Ascending aorta (tissue), 2 donors: ENCODE results near the gene NLGN1. TPM values are rescaled to one million over a fixed set of nuclear protein-coding genes. Genes with fewer than 3 reads are reported as not detected.

ENCODE experiments used
- DNase-seq, 2 donors: peaks; one replicate each; pipeline ENCODE4 v3.0.0-alpha.2; 2019; ENCODE audit warnings: low spot score in 2 of 2
- H3K27ac ChIP-seq, 2 donors: fragments of 200-600 bp; sonication (generic); one replicate each; pipeline ENCODE4 v1.5.1; 2016 to 2017; ENCODE audit warnings: mild to moderate bottlenecking in 1 of 2
- H3K27me3 ChIP-seq: fragments of 200-600 bp; sonication (generic); one replicate; pipeline ENCODE4 v1.5.1; 2017
- H3K36me3 ChIP-seq, 2 donors: fragments of 200-600 bp; sonication (generic); one replicate each; pipeline ENCODE4 v1.5.1; 2016
- H3K4me1 ChIP-seq, 2 donors: fragments of 200-600 bp; sonication (generic); one replicate each; pipeline ENCODE4 v1.5.1; 2016 to 2017; ENCODE audit warnings: mild to moderate bottlenecking in 1 of 2
- H3K4me3 ChIP-seq, 2 donors: fragments of 200-600 bp; sonication (generic); one replicate each; pipeline ENCODE4 v1.5.1; 2016 to 2017; ENCODE audit warnings: mild to moderate bottlenecking in 1 of 2
- H3K9me3 ChIP-seq, 2 donors: fragments of 200-600 bp; sonication (generic); one replicate each; pipeline ENCODE4 v1.5.1; 2016
- intact Hi-C: fragments of 100-400 bp; cut with DNase I; formaldehyde crosslinking; loops from one replicate; pipeline ENCODE4 v1.15.1; 2023
- total RNA-seq: library from RNA; depleted of rRNA; stranded (reverse); fragments of >200 nt; gene quantifications from one replicate; pipeline ENCODE4 v1.1.0, GENCODE V29; 2016
- TF ChIP-seq, protein P1 (sequence below), 3 experiments: fragments of 200-600 bp in 2 of 3; fragments of 450-650 bp in 1 of 3; sonication (generic) in 2 of 3; IDR thresholded peaks; one replicate each; pipeline ENCODE4 v1.5.1; 2016 to 2019; ENCODE audit warnings: antibody characterized with exemption in 3 of 3, mild to moderate bottlenecking in 1 of 3, moderate library complexity in 1 of 3

The NLGN1 gene
- total RNA-seq, 1 donor from 2014 or later, result 5.2 TPM

DNA sequence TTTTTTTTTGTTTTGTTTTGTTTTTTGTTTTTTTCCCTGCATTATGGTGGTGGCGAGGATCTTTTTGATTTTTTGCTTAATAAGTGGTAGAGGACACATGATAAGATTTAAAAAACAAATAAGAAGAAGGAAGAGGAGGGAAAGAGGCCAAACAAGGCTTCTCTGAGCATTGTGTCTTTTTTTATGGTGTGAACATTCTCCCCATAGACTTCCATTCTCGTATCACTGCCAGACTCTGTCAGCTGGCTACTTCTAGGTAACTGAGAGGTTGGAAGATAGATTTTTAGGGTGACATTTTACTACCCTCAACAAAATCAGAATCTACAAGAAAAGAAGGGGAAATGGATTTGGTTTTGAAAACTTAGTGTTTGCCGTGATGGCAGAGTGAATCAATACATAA is 3.8 kb downstream of the NLGN1 start:
- Histone ChIP-seq H3K27ac (no peak overlapping the region), H3K36me3 (no peaks in the 10 kb centered on the region), H3K27me3 (no peaks in the 10 kb centered on the region), H3K9me3 (no peaks in the 10 kb centered on the region), H3K4me1 (no peaks in the 10 kb centered on the region), H3K4me3 (no peak overlapping the region)
- TF ChIP-seq, protein P1, sequence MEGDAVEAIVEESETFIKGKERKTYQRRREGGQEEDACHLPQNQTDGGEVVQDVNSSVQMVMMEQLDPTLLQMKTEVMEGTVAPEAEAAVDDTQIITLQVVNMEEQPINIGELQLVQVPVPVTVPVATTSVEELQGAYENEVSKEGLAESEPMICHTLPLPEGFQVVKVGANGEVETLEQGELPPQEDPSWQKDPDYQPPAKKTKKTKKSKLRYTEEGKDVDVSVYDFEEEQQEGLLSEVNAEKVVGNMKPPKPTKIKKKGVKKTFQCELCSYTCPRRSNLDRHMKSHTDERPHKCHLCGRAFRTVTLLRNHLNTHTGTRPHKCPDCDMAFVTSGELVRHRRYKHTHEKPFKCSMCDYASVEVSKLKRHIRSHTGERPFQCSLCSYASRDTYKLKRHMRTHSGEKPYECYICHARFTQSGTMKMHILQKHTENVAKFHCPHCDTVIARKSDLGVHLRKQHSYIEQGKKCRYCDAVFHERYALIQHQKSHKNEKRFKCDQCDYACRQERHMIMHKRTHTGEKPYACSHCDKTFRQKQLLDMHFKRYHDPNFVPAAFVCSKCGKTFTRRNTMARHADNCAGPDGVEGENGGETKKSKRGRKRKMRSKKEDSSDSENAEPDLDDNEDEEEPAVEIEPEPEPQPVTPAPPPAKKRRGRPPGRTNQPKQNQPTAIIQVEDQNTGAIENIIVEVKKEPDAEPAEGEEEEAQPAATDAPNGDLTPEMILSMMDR (IDR thresholded peaks at IDR 0.05), result no peak
- DNase-seq, result no peak
- intact Hi-C loops, result no loop called here

DNA sequence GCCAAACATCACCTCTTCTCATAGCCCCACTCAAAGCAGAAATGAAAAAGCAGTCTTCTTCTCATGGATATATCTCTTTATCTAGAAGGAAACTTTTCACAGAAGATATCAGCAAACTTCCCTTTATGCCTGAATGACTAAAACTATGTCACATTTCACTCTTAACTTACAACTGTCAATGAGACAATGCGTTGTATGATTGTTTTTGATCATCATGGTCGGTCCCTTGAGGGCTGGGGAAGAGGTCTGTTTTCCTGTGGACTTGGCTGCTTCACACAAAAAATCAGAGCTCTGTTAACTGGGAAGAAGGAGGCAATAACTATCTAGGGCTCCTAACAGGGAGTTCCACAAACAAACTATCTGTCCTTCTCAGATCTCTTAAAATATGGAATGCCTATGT is 5.1 kb downstream of the NLGN1 start:
- no peaks in the 10 kb centered on the region for H3K27me3 ChIP-seq
- H3K4me1 ChIP-seq, result no peaks in the 10 kb centered on the region
- TF ChIP-seq, protein P1 (IDR thresholded peaks at IDR 0.05), result no peak
- DNase-seq, result no peak
- no peak overlapping the region for H3K27ac ChIP-seq
- no peaks in the 10 kb centered on the region for H3K36me3 ChIP-seq
- no peaks in the 10 kb centered on the region for H3K9me3 ChIP-seq
- H3K4me3 ChIP-seq, result no peak overlapping the region
- intact Hi-C loops, result no loop called here

DNA sequence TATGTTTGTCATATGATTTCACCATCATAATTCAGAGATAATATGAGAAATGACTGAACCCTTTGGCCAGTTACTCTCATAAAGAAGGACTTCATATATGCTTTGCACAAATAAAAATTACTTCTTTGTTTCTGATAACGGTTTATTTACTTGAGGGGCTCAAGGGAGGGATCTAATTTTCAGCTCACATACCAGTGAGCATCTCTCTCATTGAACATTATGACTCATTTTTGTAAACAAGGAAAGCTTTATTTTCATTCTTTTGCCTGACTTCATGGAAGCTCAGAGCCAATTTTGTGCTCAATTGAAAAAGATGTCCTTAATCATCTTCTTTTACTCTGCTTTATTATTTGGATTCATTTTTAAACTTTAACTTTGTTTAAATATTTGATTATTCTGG is 5.8 kb downstream of the NLGN1 start:
- no peak for DNase-seq
- H3K4me1 ChIP-seq, result no peaks in the 10 kb centered on the region
- H3K27me3 ChIP-seq, result no peaks in the 10 kb centered on the region
- H3K36me3 ChIP-seq, result no peaks in the 10 kb centered on the region
- TF ChIP-seq, protein P1 (IDR thresholded peaks at IDR 0.05), result no peak
- H3K27ac ChIP-seq, result no peak overlapping the region
- no peak overlapping the region for H3K4me3 ChIP-seq
- H3K9me3 ChIP-seq, result no peaks in the 10 kb centered on the region
- intact Hi-C loops, result no loop called here

DNA sequence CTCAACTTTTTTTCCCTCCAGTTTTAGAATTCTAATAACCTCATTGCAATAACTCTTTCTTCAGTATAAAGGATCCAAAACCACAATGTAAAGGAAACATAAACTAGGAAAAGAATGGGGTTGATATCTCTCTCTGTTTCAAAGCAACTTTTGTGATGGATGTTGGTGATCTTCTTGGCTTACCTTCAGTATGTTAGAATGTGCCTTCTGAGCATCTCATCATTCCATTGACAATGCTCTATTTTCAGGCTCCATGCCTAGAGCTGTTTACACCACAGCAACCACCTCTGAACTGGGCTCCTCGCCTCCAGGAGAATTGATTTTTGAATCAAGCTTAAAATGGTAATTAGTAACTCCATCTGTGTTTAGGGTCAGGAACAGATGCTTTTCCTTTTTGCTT is 6.6 kb downstream of the NLGN1 start:
- Histone ChIP-seq H3K36me3 (no peaks in the 10 kb centered on the region), H3K9me3 (no peaks in the 10 kb centered on the region), H3K4me1 (no peaks in the 10 kb centered on the region), H3K4me3 (no peak overlapping the region), H3K27ac (no peak overlapping the region), H3K27me3 (no peaks in the 10 kb centered on the region)
- intact Hi-C loops, result no loop called here
- TF ChIP-seq, protein P1 (IDR thresholded peaks at IDR 0.05), result no peak
- DNase-seq, result no peak

DNA sequence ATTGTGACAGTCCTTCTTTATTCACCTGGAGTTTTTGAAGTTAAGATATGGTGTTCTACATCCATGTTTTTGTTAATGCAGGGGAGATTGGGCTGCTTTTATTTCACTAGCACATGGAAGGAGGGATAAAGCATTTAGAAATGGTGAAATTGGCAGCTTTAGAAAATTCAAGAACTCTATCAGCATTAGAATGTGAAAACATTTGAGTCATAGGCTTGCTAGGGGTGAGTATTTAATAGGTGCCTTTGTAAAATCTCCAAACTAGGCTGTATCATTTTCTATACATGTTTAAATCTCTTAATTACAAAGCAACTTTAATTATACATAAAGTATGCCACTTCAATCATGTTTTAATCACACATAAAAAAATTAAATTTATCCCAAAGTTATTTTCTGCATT is 12.9 kb downstream of the NLGN1 start:
- H3K27me3 ChIP-seq, result no peaks in the 10 kb centered on the region
- intact Hi-C loops, result loop anchor here (5.0 kb wide), 1 partner anchor 142 kb away; no protein-coding TSS in a partner anchor
- TF ChIP-seq, protein P1 (IDR thresholded peaks at IDR 0.05), result no peak
- no peak overlapping the region for H3K4me3 ChIP-seq
- no peak overlapping the region for H3K27ac ChIP-seq
- no peaks in the 10 kb centered on the region for H3K36me3 ChIP-seq
- H3K4me1 ChIP-seq, result peaks cover 0 to 8% of the 10 kb centered on the region in 2 donors
- DNase-seq, result no peak
- no peaks in the 10 kb centered on the region for H3K9me3 ChIP-seq

DNA sequence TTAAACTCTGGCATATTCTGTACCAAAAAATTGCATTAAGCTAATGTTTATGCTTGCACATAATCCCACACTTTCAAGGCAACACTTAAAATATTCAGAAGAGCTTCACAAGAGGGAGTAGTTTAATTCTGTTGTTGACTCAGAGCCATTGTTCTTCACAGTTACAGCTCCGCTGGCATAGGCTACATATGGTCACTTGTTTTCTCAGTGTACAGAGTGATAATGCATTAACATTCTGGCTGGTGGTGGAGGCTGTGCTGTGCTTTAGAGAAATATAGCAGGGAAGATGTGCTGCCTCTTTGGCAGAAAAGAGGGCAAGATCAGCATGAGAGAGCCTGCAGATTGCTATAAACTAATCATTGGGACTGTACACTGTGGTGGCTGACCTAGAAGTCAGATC is 13.3 kb downstream of the NLGN1 start:
- Histone ChIP-seq H3K4me1 (peaks cover 0 to 8% of the 10 kb centered on the region in 2 donors), H3K36me3 (no peaks in the 10 kb centered on the region), H3K27ac (no peak overlapping the region), H3K4me3 (no peak overlapping the region), H3K9me3 (no peaks in the 10 kb centered on the region), H3K27me3 (no peaks in the 10 kb centered on the region)
- DNase-seq, result no peak
- intact Hi-C loops, result loop anchor here (5.0 kb wide), 1 partner anchor 141 kb away; no protein-coding TSS in a partner anchor
- TF ChIP-seq, protein P1 (IDR thresholded peaks at IDR 0.05), result no peak
